GM23338 (cell line): ENCODE measurements around the gene ACAD8.

Source experiments
- CREB1 ChIP-seq: fragments of 250-450 bp; sonication (Bioruptor Pico); IDR thresholded peaks from 2 replicates; pipeline ENCODE4 v1.5.0; 2020; ENCODE audit warnings: low read depth, mild to moderate bottlenecking, moderate library complexity
- ETS1 ChIP-seq: IDR thresholded peaks from 2 replicates; pipeline ENCODE4 v1.6.1; 2016; ENCODE audit warnings: antibody characterized with exemption
- EZH2 ChIP-seq: fragments of 200-600 bp; sonication (generic); IDR thresholded peaks from one replicate; pipeline ENCODE4 v1.8.0; 2017; ENCODE audit warnings: antibody characterized with exemption, mild to moderate bottlenecking, low read depth; ENCODE audit not compliant: unreplicated experiment
- JUNB ChIP-seq: IDR thresholded peaks from one replicate; pipeline ENCODE4 v1.6.1; 2016; ENCODE audit warnings: antibody characterized with exemption; ENCODE audit not compliant: unreplicated experiment
- NANOG ChIP-seq: IDR thresholded peaks from 2 replicates; pipeline ENCODE4 v1.6.1; 2016; ENCODE audit warnings: antibody characterized with exemption, borderline replicate concordance
- POLR2AphosphoS5 ChIP-seq: IDR thresholded peaks from 2 replicates; pipeline ENCODE4 v1.6.1; 2016; ENCODE audit warnings: antibody characterized with exemption, low read depth
- REST ChIP-seq: IDR thresholded peaks from one replicate; pipeline ENCODE4 v1.6.1; 2018; ENCODE audit warnings: antibody characterized with exemption; ENCODE audit not compliant: unreplicated experiment
- TF ChIP-seq, protein P1 (sequence below), 2 experiments: fragments of 200-600 bp in 1 of 2; sonication (generic) in 1 of 2; conservative IDR thresholded peaks; 2 replicates each; pipeline versions ENCODE4 v1.5.1 to v1.6.1; 2016 to 2017; ENCODE audit warnings: antibody characterized with exemption in 2 of 2, low read depth in 2 of 2, mild to moderate bottlenecking in 2 of 2, moderate library complexity in 1 of 2
- TF ChIP-seq, protein P2 (sequence below): fragments of 250-450 bp; sonication (Bioruptor Pico); IDR thresholded peaks from 2 replicates; pipeline ENCODE4 v1.5.0; 2020; ENCODE audit warnings: mild to moderate bottlenecking, moderate library complexity

DNA sequence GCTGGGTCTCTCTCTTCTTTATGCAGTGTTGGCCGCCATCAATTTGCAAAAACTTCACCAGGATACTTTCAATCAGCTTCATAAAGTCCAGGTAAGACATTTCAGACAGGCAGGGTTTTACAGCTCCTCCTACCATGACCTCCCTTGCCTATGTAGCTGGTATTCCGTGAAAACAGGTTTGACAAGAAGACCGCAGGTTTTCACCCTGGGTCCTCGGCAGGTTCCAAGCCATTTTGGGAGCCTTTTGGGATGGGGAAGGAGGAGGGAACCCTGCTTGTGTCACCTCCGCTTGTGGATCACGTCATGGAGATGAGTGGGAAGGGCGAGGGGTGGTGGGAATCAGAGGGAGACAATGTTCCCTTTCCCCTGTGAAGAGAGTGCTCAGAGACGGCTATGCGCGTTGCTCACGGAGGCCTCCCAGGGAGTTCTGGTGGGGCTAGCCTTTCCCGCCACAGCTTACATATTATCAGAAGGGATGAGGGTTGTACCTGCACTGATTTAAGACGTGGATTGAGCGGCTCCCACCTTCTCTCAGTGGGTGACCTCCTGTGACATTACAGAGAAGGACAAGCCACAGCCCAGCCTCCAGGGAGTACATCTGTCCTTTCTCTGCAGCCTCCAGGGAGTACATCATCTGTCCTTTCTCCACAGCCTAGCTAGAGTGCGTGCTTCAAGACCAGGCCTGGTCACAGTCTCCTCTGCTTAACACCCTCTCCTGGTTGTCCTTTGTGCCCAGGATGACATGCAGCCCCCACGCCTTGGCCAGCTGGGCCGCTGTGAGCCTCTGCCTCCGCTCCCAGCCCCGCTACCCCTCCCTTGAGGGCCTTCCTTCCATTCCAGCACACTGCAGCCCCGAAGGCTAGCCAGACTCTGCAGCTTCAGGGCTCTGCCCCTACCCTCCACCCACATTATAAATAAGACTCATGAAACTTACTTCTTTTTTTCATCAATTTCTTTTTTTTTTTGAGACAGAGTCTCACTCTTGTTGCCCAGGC, 40.0 kb downstream of the ACAD8 start:
- TF ChIP-seq, protein P1, sequence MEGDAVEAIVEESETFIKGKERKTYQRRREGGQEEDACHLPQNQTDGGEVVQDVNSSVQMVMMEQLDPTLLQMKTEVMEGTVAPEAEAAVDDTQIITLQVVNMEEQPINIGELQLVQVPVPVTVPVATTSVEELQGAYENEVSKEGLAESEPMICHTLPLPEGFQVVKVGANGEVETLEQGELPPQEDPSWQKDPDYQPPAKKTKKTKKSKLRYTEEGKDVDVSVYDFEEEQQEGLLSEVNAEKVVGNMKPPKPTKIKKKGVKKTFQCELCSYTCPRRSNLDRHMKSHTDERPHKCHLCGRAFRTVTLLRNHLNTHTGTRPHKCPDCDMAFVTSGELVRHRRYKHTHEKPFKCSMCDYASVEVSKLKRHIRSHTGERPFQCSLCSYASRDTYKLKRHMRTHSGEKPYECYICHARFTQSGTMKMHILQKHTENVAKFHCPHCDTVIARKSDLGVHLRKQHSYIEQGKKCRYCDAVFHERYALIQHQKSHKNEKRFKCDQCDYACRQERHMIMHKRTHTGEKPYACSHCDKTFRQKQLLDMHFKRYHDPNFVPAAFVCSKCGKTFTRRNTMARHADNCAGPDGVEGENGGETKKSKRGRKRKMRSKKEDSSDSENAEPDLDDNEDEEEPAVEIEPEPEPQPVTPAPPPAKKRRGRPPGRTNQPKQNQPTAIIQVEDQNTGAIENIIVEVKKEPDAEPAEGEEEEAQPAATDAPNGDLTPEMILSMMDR (conservative IDR thresholded peaks at IDR 0.05; ENCODE audit: low read depth in 2 of 2), result no peak
- TF ChIP-seq POLR2AphosphoS5 (no peak), ETS1 (no peak), NANOG (no peak), REST (no peak), EZH2 (no peak), JUNB (no peak), CREB1 (CRISPR knock-in tag) (no peak)
- TF ChIP-seq, protein P2, sequence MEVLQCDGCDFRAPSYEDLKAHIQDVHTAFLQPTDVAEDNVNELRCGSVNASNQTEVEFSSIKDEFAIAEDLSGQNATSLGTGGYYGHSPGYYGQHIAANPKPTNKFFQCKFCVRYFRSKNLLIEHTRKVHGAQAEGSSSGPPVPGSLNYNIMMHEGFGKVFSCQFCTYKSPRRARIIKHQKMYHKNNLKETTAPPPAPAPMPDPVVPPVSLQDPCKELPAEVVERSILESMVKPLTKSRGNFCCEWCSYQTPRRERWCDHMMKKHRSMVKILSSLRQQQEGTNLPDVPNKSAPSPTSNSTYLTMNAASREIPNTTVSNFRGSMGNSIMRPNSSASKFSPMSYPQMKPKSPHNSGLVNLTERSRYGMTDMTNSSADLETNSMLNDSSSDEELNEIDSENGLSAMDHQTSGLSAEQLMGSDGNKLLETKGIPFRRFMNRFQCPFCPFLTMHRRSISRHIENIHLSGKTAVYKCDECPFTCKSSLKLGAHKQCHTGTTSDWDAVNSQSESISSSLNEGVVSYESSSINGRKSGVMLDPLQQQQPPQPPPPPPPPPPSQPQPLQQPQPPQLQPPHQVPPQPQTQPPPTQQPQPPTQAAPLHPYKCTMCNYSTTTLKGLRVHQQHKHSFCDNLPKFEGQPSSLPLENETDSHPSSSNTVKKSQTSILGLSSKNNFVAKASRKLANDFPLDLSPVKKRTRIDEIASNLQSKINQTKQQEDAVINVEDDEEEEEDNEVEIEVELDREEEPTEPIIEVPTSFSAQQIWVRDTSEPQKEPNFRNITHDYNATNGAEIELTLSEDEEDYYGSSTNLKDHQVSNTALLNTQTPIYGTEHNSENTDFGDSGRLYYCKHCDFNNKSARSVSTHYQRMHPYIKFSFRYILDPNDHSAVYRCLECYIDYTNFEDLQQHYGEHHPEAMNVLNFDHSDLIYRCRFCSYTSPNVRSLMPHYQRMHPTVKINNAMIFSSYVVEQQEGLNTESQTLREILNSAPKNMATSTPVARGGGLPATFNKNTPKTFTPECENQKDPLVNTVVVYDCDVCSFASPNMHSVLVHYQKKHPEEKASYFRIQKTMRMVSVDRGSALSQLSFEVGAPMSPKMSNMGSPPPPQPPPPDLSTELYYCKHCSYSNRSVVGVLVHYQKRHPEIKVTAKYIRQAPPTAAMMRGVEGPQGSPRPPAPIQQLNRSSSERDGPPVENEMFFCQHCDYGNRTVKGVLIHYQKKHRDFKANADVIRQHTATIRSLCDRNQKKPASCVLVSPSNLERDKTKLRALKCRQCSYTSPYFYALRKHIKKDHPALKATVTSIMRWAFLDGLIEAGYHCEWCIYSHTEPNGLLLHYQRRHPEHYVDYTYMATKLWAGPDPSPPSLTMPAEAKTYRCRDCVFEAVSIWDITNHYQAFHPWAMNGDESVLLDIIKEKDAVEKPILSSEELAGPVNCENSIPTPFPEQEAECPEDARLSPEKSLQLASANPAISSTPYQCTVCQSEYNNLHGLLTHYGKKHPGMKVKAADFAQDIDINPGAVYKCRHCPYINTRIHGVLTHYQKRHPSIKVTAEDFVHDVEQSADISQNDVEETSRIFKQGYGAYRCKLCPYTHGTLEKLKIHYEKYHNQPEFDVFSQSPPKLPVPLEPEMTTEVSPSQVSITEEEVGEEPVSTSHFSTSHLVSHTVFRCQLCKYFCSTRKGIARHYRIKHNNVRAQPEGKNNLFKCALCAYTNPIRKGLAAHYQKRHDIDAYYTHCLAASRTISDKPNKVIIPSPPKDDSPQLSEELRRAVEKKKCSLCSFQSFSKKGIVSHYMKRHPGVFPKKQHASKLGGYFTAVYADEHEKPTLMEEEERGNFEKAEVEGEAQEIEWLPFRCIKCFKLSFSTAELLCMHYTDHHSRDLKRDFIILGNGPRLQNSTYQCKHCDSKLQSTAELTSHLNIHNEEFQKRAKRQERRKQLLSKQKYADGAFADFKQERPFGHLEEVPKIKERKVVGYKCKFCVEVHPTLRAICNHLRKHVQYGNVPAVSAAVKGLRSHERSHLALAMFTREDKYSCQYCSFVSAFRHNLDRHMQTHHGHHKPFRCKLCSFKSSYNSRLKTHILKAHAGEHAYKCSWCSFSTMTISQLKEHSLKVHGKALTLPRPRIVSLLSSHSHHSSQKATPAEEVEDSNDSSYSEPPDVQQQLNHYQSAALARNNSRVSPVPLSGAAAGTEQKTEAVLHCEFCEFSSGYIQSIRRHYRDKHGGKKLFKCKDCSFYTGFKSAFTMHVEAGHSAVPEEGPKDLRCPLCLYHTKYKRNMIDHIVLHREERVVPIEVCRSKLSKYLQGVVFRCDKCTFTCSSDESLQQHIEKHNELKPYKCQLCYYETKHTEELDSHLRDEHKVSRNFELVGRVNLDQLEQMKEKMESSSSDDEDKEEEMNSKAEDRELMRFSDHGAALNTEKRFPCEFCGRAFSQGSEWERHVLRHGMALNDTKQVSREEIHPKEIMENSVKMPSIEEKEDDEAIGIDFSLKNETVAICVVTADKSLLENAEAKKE, result no peak
